Measurements from ENCODE around the gene ALLC. TPM values are rescaled to one million over a fixed set of nuclear protein-coding genes. Genes with fewer than 3 reads are reported as not detected.

Gene ALLC
- total and polyA plus RNA-seq, 2 experiments from 2014 or later: not detected

DNA sequence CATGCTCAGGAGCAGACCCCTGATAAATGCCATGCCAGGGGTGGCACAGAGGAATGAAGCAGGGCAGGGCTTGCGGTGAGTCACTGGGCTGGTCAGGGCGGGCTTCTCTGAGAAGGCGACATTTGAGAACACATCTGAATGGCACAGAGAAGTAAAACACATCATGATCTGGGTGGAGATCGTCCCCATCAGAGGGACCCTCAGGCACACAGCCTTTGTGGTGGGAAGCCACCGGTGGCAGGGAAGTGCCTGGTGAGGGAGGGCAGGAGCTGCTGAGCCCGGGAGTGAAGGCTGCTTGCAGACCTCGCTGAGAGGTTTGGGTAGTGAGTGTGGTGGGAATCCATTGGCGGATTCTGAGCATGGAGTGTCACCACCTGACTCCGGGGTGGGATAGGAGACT, 89.8 kb downstream of the ALLC start:
- TF ChIP-seq EZH2 (IDR thresholded peaks at IDR 0.05; ENCODE audit: insufficient read depth, poor library complexity, severe bottlenecking): no peak
- no peak for TF ChIP-seq EZH2phosphoT487 (IDR thresholded peaks at IDR 0.05; ENCODE audit: insufficient read depth, low read depth)

DNA sequence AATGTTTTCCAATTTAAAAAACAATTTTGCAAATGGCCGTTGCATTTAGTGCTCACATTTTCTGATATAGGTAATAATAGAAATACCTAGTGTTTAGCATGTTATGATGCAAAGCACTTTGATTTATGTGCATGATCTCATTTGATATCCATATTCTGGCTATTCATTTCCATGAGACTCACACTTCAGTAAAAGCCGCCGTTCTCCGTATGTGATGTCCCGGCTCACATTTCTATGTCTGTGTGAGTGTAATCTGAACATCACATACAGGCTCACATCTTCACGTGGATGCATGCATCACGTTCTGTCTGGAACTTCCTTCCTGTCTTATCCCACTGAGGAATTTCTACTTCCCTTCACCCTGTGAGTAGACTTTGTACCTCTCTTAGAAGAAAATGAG, 91.2 kb downstream of the ALLC start:
- no peak for TF ChIP-seq EZH2 (IDR thresholded peaks at IDR 0.05; ENCODE audit: insufficient read depth, poor library complexity, severe bottlenecking)
- TF ChIP-seq EZH2phosphoT487 (IDR thresholded peaks at IDR 0.05; ENCODE audit: insufficient read depth, low read depth): no peak
- in situ Hi-C loops (cut with MboI): no loop called here
- DNase-seq: no peak

More for the DNA sequence above, 89.8 kb downstream of the ALLC start:
- in situ Hi-C loops (cut with MboI): no loop called here
- 48 to 49% methylated on average over 9 of the region's 9 CpGs for WGBS, 2 experiments (ENCODE audit: low coverage in 1 of 2, low lambda C conversion rate in 2 of 2, missing lambda C conversion rate in 2 of 2)
- Histone ChIP-seq H3K27me3 (replicated peaks; ENCODE audit: insufficient read depth) (peaks cover 14% of the 10 kb centered on the region), H3K36me3 (ENCODE audit: low read depth) (no peaks in the 10 kb centered on the region), H3K4me1 (ENCODE audit: insufficient read depth) (no peaks in the 10 kb centered on the region), H3K79me2 (ENCODE audit: insufficient read depth) (no peaks in the 10 kb centered on the region), H4K20me1 (ENCODE audit: insufficient read depth) (no peaks in the 10 kb centered on the region), H3K9me2 (ENCODE audit: insufficient read depth) (no peaks in the 10 kb centered on the region), H3K9ac (no peak overlapping the region), H3F3A (ENCODE audit: insufficient read depth) (no peaks in the 10 kb centered on the region), H3K9me3 (ENCODE audit: low read depth) (no peaks in the 10 kb centered on the region), H2AFZ (no peak overlapping the region), H3K4me3 (no peak overlapping the region), H3K4me2 (ENCODE audit: unreplicated experiment) (no peak overlapping the region), H3K27ac (no peak overlapping the region)
- no peak for DNase-seq

DNA sequence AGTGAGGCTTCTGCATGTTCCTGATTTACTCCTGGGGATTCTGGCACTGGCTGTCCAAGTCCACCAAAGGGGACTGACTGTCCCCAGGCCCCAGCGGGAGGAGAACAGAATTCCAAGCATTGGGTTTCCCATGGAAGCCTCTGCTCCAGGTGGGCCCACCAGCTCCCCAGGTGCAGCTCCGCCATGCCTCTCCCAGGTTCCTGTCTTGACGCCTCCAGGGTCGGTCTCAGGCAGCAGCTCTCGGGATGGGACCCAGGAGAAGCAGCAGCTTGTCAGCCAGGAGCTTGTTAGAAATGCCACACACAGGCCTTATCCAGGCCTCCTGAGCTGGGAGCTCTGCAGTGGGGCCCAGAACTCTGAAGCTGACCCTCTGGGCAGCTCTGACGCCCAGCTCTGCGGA, 93.3 kb downstream of the ALLC start:
- DNase-seq: no peak
- no peaks in the 10 kb centered on the region for H3K9me3 ChIP-seq (ENCODE audit: low read depth)
- no peak overlapping the region for H3K4me2 ChIP-seq (ENCODE audit: unreplicated experiment)
- peaks cover 16% of the 10 kb centered on the region for H3K27me3 ChIP-seq (replicated peaks; ENCODE audit: insufficient read depth)
- H3K4me3 ChIP-seq: no peak overlapping the region
- no peaks in the 10 kb centered on the region for H4K20me1 ChIP-seq (ENCODE audit: insufficient read depth)
- H3K9ac ChIP-seq: no peak overlapping the region
- H3K9me2 ChIP-seq (ENCODE audit: insufficient read depth): no peaks in the 10 kb centered on the region
- in situ Hi-C loops (cut with MboI): no loop called here
- H3F3A ChIP-seq (ENCODE audit: insufficient read depth): peaks cover 7% of the 10 kb centered on the region
- 55 to 56% methylated on average over 7 of the region's 7 CpGs for WGBS, 2 experiments (ENCODE audit: low coverage in 1 of 2, low lambda C conversion rate in 2 of 2, missing lambda C conversion rate in 2 of 2)
- H2AFZ ChIP-seq: no peak overlapping the region
- no peaks in the 10 kb centered on the region for H3K36me3 ChIP-seq (ENCODE audit: low read depth)
- H3K27ac ChIP-seq: no peak overlapping the region
- H3K79me2 ChIP-seq (ENCODE audit: insufficient read depth): no peaks in the 10 kb centered on the region
- H3K4me1 ChIP-seq (ENCODE audit: insufficient read depth): no peaks in the 10 kb centered on the region
- TF ChIP-seq EZH2phosphoT487 (IDR thresholded peaks at IDR 0.05; ENCODE audit: insufficient read depth, low read depth): no peak
- TF ChIP-seq EZH2 (IDR thresholded peaks at IDR 0.05; ENCODE audit: insufficient read depth, poor library complexity, severe bottlenecking): no peak

More for the DNA sequence above, 91.2 kb downstream of the ALLC start:
- no peaks in the 10 kb centered on the region for H3K4me1 ChIP-seq (ENCODE audit: insufficient read depth)
- no peaks in the 10 kb centered on the region for H3K9me2 ChIP-seq (ENCODE audit: insufficient read depth)
- H3K27ac ChIP-seq: no peak overlapping the region
- H3K27me3 ChIP-seq (replicated peaks; ENCODE audit: insufficient read depth): peaks cover 17% of the 10 kb centered on the region
- no peaks in the 10 kb centered on the region for H4K20me1 ChIP-seq (ENCODE audit: insufficient read depth)
- H3K4me2 ChIP-seq (ENCODE audit: unreplicated experiment): no peak overlapping the region
- no peak overlapping the region for H2AFZ ChIP-seq
- no peak overlapping the region for H3K9ac ChIP-seq
- H3K9me3 ChIP-seq (ENCODE audit: low read depth): no peaks in the 10 kb centered on the region
- H3K4me3 ChIP-seq: no peak overlapping the region
- H3K36me3 ChIP-seq (ENCODE audit: low read depth): no peaks in the 10 kb centered on the region
- WGBS, 2 experiments (ENCODE audit: low coverage in 1 of 2, low lambda C conversion rate in 2 of 2, missing lambda C conversion rate in 2 of 2): 68 to 75% methylated on average over 7 of the region's 7 CpGs
- H3K79me2 ChIP-seq (ENCODE audit: insufficient read depth): no peaks in the 10 kb centered on the region
- H3F3A ChIP-seq (ENCODE audit: insufficient read depth): no peaks in the 10 kb centered on the region

DNA sequence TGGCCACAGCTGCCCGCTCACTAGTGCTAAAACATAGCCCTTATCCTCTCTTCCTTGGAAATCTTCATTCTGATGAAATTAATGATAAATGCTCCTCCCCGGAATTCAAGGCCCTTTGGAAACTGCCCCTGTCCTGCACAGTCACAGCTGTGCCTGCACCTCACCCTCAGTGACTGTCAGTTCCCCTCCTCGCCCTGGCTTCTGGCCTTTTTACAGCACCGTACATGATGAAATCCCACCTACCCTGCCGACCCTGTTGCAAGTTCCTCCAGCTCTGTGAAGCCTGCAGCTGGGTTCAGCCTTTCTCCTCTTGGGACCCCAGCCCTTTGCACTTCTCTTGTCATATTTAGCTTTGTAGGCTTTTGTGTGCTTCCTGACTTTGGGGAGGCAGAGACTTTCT, 93.8 kb downstream of the ALLC start:
- Histone ChIP-seq H3K79me2 (ENCODE audit: insufficient read depth) (no peaks in the 10 kb centered on the region), H3K27ac (no peak overlapping the region), H3K9me2 (ENCODE audit: insufficient read depth) (no peaks in the 10 kb centered on the region), H3K4me3 (no peak overlapping the region), H3F3A (ENCODE audit: insufficient read depth) (peaks cover 7% of the 10 kb centered on the region), H3K4me2 (ENCODE audit: unreplicated experiment) (no peak overlapping the region), H4K20me1 (ENCODE audit: insufficient read depth) (no peaks in the 10 kb centered on the region), H3K36me3 (ENCODE audit: low read depth) (no peaks in the 10 kb centered on the region), H3K4me1 (ENCODE audit: insufficient read depth) (no peaks in the 10 kb centered on the region), H3K27me3 (replicated peaks; ENCODE audit: insufficient read depth) (peaks cover 18% of the 10 kb centered on the region), H3K9ac (no peak overlapping the region), H2AFZ (no peak overlapping the region), H3K9me3 (ENCODE audit: low read depth) (no peaks in the 10 kb centered on the region)
- TF ChIP-seq EZH2phosphoT487 (IDR thresholded peaks at IDR 0.05; ENCODE audit: insufficient read depth, low read depth) (no peak), EZH2 (IDR thresholded peaks at IDR 0.05; ENCODE audit: insufficient read depth, poor library complexity, severe bottlenecking) (no peak)
- in situ Hi-C loops (cut with MboI): no loop called here
- WGBS, 2 experiments (ENCODE audit: low coverage in 1 of 2, low lambda C conversion rate in 2 of 2, missing lambda C conversion rate in 2 of 2): 7 to 9% methylated on average over 5 of the region's 5 CpGs
- DNase-seq: no peak

Small RNA genes within 50 kb of the gene (small RNA-seq; reads per million reads assigned to genes)
- not detected for gene TMSB4XP2 (ENCODE audit: low read depth, low replicate concordance)

Other genes starting within 250 kb of the ALLC start
- gene ADI1, start 138.7 kb upstream of the ALLC start, total RNA-seq (2014; rRNA removed; shearing (Covaris generic)): 68.4 and 77.7 TPM in 2 replicates
- 140 and 149 TPM in 2 replicates for gene ADI1, start 138.7 kb upstream of the ALLC start, polyA plus RNA-seq (2016; fragmentation: Nextera tagmentation; extraction: Ambion mirVana)
- 34.0 and 37.4 TPM in 2 replicates for gene RNASEH1, start 99.9 kb upstream of the ALLC start, total RNA-seq (2014; rRNA removed; shearing (Covaris generic))
- gene RNASEH1, start 99.9 kb upstream of the ALLC start, polyA plus RNA-seq (2016; fragmentation: Nextera tagmentation; extraction: Ambion mirVana): 52.4 and 55.2 TPM in 2 replicates
- 1,557 and 2,019 TPM in 2 replicates for gene RPS7, start 82.9 kb upstream of the ALLC start, total RNA-seq (2014; rRNA removed; shearing (Covaris generic))
- gene RPS7, start 82.9 kb upstream of the ALLC start, polyA plus RNA-seq (2016; fragmentation: Nextera tagmentation; extraction: Ambion mirVana): 602 and 629 TPM in 2 replicates
- gene COLEC11, start 63.1 kb upstream of the ALLC start, total RNA-seq (2014; rRNA removed; shearing (Covaris generic)): not detected in 2 replicates
- not detected in 2 replicates for gene COLEC11, start 63.1 kb upstream of the ALLC start, polyA plus RNA-seq (2016; fragmentation: Nextera tagmentation; extraction: Ambion mirVana)
- gene DCDC2C, start 45.4 kb downstream of the ALLC start, total RNA-seq (2014; rRNA removed; shearing (Covaris generic)): not detected in 2 replicates
- not detected in 2 replicates for gene DCDC2C, start 45.4 kb downstream of the ALLC start, polyA plus RNA-seq (2016; fragmentation: Nextera tagmentation; extraction: Ambion mirVana)